Skin epidermis (tissue), 12 donors: ENCODE data around the gene ZNF236.

Experiments used
- H3K27ac ChIP-seq, 21 experiments: fragments of 200-600 bp; sonication (generic) in 11 of 21; one replicate each; pipeline ENCODE4 v1.5.0; 2020; ENCODE audit warnings: mild to moderate bottlenecking in 3 of 21, inconsistent platforms in 2 of 21, moderate library complexity in 2 of 21
- H3K4me3 ChIP-seq, 7 experiments: fragments of 200-600 bp; sonication (generic) in 2 of 7; one replicate each; pipeline ENCODE4 v1.5.0; 2020; ENCODE audit warnings: inconsistent platforms in 2 of 7, mild to moderate bottlenecking in 2 of 7, moderate library complexity in 1 of 7

Gene ZNF236

DNA sequence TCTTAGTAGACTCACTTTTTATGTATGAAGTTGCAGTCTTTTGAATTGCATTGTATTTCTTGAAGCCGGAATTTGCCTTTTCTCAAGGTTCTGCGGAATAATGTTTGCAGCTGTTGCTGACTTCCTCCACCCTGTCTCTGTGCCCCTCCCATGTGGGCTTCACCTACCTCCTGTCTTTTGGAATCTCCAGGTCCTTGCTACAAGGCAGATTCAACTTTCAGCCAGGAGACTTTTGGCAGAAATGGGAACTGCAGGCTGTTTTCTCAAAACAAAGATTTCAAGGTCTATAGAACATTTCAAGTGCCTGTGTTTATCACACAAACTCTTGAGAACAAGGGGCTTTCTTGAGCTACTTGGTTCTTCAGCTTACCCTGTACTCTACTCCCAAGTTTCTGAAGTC is 25.6 kb downstream of the ZNF236 start:
- no peak overlapping the region for H3K4me3 ChIP-seq

DNA sequence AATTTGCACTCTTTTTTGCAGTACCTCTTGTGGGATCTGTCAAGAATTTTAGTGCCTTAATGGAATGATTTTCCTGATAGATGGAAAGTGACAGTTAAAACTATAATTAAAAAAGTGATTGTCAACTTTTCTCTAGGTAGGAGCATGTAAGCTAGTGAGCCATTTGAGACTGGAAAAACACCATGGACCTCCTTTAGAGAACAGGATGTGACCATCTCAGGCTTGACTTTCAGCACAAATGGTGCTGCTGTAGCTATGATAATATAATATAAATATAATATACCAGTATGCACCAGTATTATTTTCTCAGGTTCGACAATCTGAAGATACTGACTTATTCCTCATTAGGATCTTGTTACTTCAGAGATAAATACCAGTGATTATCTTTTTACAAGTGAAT is 27.8 kb downstream of the ZNF236 start:
- Histone ChIP-seq H3K4me3 (no peak overlapping the region), H3K27ac (no peak overlapping the region)

More for the DNA sequence above, 25.6 kb downstream of the ZNF236 start:
- H3K27ac ChIP-seq = no peak overlapping the region

DNA sequence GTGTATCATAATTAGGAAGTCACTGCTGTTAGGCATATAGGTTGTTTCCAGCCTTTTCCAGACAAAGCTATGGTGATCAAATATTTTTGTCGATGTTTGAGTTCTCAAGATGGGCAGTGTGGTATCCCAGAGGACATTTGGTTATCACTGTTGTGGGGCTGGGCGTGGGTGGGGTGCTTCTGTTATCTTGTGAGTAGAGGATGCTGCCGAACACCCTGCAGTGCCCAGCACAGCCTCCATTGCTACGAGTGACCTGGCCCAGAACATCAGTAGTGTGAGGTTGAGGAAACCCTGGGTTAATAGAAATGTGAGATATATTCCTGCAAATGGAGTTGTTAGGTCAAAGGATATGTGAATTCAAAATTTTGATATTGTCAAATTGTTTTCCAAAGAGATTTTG is 33.2 kb downstream of the ZNF236 start:
- H3K27ac ChIP-seq = no peak overlapping the region
- no peak overlapping the region for H3K4me3 ChIP-seq

DNA sequence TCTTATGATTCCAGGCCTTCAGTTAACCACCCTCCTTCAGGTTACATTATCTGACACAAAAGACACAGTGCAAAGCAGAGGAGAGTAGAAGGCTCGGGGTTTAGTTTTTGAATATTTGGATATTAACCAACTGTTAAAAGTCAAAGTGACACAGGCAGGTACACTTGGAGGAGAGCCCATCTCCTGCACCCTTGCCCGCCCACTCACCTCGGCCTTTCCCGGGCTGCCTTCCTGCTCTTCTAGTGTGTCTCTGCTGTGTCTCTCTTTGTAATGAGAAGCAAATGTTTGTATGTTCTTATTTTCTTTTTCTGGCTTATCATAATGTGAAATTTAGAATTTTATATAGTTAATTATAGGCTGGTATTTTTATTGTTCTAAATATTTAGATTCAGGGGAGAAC is 35.1 kb downstream of the ZNF236 start:
- no peak overlapping the region for H3K27ac ChIP-seq

DNA sequence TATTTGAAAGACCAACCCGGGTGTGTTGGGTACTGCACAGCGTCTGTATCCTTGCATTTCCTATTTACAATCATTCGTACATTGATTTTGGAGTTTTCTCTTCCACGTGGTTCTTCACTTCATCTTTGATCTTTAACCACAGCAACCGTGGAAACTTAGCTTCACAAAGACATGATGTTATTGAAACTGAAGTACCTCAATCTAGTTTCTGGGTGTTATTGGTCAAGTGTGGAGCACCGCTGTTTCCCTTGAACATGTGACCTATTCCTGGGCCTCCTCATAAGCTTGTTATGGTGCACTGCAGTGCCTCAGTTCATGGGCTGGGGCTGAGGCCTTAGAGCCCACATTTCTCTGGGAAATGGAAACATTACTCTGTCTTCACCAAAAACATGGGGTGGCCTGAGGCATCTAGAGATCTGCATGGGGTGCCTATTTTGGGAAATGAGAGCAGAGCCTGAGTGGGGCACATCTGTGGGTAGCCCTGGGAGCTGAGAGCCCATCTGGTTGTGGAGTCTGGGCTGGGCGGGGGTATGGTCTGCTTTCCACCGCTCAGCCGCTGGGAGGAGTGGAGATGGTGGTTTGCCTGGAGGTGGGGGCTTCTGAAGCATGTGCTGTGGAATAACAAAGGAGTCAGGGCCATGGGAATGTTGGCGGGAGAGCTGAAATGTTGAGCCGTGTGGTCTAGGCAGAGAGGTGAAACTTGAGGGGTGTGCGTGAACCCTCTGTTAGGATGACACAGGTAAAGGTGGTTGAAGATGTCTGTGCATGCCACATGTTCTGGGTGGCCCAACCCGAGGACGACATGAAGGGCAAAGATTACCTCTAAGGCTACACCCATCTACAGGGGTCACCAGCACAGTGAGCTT is 37.4 kb downstream of the ZNF236 start:
- H3K4me3 ChIP-seq = no peak overlapping the region
- H3K27ac ChIP-seq = no peak overlapping the region

More for the DNA sequence above, 35.1 kb downstream of the ZNF236 start:
- H3K4me3 ChIP-seq = no peak overlapping the region

DNA sequence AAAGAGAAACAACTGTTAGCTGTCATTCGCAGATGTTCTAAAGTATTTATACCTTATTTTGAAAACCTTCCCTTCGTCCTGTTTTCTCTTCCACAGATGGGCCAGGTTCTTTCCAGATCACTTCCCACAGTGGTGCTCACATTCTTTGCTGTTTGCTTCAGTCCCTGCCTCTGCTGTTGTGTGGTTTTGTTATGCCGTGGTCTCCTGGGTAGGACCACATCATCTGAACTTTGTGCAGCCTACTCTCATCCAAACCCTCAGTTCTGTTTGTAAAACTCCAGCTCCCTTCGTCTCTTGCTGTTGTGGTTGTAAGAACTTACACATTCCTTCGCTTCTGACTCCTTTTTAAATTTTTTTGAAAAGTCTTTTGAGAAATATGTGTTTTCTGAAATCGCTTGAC is 38.1 kb downstream of the ZNF236 start:
- H3K4me3 ChIP-seq = no peak overlapping the region
- H3K27ac ChIP-seq = no peak overlapping the region

DNA sequence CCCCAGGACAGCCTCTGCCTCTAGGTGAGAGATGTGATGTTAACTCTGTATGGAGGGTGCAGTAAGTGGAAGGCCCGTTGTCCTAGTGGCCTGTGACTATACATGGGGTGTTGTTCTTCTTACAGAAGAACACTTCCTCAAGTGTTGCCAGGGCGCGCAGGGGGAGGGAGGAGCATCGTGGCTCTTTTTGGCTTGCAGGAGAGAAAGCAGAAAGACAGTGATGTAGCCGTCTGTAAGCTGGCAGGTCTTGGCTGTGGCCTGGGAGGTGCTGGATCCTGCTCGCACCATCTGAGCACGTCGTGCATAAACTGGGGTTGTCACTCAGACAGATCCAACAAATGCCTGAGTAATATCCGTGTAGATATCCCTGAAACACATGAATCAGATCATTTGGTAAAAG is 44.3 kb downstream of the ZNF236 start:
- no peak overlapping the region for H3K4me3 ChIP-seq

DNA sequence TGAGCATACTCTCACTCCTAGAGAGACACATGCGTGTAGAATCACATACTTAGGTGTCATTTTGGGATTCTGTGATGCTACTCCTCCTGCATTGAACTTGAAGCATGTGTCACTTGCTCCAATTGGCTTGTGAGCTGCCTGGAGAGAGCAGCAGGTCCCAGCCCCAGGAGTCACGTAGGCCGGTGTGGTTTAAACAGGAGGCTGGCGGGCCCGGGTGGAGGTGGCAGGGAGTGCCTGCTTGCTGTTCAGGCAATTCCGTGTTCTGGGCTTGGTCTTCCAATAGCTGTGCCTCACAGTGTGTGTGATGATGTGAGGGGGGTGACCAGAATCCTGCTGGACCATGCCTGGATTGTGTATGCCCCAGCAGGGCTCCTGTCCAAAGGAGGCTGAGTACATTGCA is 51.0 kb downstream of the ZNF236 start:
- H3K27ac ChIP-seq = no peak overlapping the region
- no peak overlapping the region for H3K4me3 ChIP-seq

More for the DNA sequence above, 44.3 kb downstream of the ZNF236 start:
- H3K27ac ChIP-seq = no peak overlapping the region

DNA sequence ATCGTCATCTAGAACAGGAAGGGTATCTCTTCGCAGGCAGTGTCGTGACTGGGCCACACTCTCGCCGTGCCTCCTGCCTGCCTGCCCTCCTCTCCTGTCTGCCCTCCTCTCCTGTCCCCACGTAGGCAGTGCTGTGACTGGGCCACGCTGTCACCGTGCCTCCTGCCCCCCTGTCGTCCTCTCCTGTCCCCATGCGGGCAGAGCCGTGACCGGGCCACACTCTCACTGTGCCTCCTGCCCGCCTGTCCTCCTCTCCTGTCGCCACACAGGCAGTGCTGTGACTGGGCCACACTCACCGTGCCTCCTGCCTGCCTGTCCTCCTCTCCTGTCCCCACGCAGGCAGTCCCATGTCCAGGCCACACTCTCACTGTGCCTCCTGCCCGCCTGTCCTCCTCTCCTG is 51.4 kb downstream of the ZNF236 start:
- no peak overlapping the region for H3K27ac ChIP-seq

DNA sequence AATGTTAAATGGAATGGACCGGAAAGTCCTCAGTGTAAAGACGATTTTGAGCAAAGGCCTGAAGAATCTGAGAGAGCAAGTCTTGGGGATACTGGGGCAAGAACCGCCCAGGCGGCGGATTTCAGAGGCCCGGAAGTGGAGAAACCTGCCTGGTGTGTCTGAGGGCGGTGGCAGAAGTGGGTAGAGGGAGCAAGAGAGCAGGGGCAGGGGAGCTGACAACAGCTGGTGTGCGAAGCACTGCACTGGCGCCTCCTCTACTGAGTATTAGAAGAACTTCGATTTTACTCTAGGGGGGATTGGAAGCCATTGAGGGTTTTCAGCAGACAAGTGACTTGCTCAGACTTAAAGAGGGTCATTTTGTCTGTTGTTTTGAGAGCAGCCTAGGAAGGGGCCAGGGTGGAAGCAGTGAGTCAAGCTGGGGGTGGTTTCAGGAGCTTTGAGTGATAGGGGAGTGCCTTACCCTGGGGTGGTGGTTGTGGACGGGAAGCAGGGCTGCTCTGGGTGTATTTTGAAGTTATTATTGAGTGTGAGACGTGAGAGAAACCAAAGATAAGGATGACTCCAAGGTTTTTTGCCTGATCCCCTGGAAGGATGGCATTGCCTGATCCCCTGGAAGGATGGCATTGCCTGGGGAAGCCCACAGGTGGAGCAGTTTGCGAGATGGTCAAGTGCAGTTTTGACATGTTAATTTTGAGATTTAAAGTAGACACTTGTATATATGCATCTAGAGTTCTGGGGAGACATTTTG is 52.5 kb downstream of the ZNF236 start:
- Histone ChIP-seq H3K27ac (no peak overlapping the region), H3K4me3 (no peak overlapping the region)

More for the DNA sequence above, 51.4 kb downstream of the ZNF236 start:
- no peak overlapping the region for H3K4me3 ChIP-seq

DNA sequence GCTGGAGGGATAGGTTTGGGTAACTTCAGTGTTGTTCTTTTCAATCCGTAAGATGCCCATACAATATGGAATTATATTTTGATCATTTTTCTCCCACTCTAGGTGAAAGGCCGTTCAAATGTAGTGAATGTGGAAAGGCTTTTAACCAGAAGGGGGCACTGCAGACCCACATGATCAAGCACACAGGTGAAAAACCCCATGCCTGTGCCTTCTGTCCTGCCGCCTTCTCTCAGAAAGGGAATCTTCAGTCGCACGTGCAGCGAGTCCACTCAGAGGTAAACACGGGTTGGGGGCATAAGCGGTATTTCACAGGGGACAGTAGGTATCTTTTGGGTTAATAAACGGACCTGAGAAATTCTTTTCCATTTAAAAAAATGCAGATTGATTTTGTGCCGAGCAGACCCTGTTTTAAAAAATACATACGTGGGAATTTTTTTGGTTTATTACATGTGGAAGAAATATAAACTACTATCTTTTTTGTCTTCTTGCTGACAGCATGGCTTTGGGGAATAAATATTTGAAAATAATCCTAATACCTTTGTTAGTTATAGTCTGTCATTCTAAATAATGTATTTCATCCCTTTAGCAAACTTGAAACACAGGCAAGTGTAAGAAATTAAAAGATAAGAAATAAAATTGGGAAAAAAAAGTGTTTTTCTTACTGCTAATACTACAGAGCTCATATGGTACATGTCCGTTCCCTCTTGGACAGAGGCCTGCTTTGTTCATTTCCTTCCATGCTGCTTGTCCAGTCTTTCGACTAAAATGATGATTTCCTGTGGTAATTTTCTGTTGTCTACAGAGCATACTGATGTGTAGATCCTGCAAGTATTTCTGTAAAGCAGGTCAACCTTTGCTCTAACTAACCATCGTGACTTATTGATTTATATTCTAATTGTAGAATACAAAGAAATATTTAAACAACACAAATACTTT is 53.3 kb downstream of the ZNF236 start:
- Histone ChIP-seq H3K4me3 (no peak overlapping the region), H3K27ac (no peak overlapping the region)

DNA sequence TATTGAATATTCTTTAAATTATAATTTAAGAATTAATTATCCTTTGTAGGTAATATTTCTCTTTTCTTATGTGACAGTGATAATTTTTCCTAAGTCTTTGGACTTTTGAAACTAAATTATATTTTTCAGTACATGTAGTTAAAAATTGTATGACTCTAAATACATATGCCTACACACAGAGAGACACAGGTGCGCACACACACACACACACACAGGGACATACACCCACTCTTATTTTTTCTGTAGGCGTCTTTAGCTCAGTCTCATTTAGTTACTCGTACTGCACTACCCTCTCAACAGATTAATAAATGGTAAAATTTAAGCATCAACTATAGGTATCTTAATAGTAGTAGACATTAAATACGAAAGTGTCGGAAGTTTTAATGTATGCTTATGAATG is 56.1 kb downstream of the ZNF236 start:
- H3K27ac ChIP-seq = no peak overlapping the region
- no peak overlapping the region for H3K4me3 ChIP-seq

DNA sequence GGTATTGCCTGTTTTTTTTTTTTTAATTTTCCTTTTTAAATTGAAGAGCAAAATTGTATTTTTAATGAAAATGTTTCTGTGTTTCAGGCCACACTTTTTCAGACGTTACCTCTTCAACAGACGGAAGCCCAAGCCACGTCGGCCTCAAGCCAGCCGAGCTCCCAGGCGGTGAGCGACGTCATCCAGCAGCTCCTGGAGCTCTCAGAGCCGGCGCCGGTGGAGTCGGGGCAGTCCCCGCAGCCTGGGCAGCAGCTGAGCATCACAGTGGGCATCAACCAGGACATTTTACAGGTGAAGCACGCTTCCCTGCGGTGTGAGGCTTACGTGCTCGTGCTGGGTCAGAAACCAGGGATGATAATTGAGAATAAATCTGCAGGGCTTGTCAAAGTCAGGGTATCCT is 57.7 kb downstream of the ZNF236 start:
- Histone ChIP-seq H3K4me3 (no peak overlapping the region), H3K27ac (no peak overlapping the region)

DNA sequence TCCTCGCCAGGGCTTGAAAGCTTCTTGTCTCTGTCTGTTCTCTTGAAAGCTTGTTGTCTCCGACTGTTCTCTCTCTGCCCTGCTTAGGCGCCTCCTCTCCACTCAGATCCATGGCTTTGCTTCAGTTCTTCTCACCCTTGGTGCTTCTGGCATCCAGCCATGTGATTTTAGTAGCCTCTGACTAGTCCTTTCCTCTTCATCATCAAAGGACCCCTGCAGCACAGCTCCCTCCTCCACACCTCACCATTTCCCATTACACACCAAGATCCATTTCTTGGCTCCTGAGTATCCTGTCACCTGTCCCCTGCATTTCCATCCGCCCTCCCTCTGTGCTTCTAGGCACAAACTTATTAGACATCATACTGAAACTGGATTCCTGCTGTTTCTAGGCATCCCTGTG is 59.4 kb downstream of the ZNF236 start:
- no peak overlapping the region for H3K27ac ChIP-seq

DNA sequence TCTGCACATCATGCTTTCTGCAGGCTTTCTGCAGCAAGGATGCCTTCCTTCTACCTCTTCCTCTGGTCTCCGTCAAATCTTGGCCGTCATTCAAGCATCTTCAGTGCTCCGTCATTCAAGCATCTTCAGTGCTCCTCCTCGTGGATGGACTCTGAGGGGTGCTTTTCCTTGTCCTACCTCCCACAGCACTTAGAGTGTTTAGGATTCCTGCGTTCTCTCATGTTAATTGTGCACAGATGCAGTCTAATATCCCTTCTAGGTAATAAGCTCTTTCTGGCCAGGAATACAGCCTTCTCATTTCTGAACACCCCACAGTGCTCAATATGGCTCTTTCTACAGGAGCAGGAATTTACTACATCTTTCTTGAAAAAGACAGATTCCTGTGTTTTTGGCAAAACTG is 59.8 kb downstream of the ZNF236 start:
- Histone ChIP-seq H3K4me3 (no peak overlapping the region), H3K27ac (no peak overlapping the region)

More for the DNA sequence above, 59.4 kb downstream of the ZNF236 start:
- H3K4me3 ChIP-seq = no peak overlapping the region

DNA sequence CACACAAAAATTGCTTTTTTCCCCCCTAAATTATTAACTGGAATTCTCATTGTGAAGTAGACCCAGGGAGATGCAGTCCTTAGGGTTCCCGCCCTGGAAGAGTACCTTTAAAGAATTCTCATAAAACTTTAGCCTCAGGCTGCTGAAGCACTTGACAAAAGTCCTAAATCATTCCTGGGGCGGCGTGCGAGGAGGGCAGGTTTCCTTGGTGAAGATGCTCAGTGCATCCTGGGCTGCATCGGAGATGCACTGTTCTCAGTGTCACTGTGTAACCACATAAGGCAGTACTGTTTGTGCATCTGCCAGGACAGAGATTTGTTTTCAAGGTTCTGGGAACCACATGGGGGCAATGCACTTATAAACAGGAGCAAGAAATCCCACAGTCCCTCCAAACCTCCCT is 62.6 kb downstream of the ZNF236 start:
- Histone ChIP-seq H3K4me3 (no peak overlapping the region), H3K27ac (no peak overlapping the region)

DNA sequence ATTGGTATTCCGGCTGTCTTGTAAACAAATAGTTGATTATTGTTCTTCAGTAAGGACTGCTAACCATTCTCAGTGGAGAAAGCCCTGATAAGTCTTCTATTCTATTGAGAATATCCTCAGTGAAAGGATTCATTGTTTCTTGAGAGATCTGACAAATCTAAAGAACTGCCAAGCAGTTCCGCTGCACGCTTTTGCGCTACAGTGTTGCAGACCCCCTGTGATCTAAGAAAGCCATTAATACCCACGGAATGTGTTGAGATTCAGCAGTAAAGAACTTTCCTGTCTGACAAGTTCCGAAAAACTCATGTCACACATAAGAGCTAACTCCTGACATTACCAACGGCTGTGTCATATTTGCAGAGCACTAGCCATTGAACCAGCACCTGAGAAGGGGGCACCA is 63.8 kb downstream of the ZNF236 start:
- H3K4me3 ChIP-seq = no peak overlapping the region

DNA sequence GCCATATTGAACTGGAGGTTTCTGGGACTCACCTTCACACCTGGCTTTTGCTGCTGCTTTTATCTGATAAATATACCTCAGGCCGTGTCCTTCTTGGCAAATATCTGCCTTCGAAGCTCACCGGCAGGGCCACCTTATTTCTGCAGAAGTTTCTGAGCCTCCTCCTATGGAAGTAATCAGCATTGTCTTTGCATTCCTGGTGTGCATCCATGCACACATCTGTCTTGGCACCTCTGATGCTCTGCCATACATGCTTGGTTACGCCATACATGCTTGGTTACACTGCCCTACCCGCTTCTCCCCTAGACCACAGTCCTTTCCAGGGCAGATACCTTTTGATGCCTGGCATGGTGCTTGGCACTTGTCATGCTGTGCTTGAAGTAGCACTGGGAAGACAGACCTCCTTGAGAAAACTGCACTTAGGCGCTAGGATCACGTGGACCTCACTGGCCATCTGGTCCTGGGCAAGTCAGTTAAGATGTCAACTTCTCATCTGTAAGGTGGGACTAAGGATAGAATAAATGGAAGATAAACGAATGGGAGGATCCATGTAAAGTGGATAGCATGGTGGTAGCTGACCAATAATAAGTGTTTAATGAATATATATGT is 66.8 kb downstream of the ZNF236 start:
- no peak overlapping the region for H3K27ac ChIP-seq

More for the DNA sequence above, 63.8 kb downstream of the ZNF236 start:
- no peak overlapping the region for H3K27ac ChIP-seq

DNA sequence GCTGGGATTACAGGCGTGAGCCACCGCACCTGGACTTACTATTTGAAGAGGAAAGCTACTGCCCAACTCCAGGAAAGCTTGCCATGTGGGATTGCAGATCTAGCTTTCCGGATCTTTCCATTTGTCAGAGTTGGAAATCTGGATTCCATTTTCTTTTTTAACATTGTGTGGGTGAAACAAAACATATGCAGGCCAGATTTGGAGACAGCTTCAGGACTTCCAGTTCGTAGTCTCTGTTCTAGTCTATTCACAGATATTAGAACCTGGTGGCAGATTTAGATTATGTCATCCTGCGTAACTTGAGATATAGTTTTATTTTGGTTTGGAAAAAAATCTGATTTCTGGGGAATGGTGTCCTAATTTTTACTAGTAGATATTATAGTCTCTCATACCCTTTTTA is 70.5 kb downstream of the ZNF236 start:
- Histone ChIP-seq H3K4me3 (no peak overlapping the region), H3K27ac (no peak overlapping the region)

More for the DNA sequence above, 66.8 kb downstream of the ZNF236 start:
- H3K4me3 ChIP-seq = no peak overlapping the region
